ENCODE measurements around the gene RMDN3. TPM values are rescaled to one million over a fixed set of nuclear protein-coding genes. Genes with fewer than 3 reads are reported as not detected.

The RMDN3 gene
- total and polyA plus RNA-seq, 2 of the 13 experiments (the other 11 are each of a cell fraction or from before 2014, with no cell fraction given), result 16.8 to 19.5 TPM

GRCh38 chr15:40694688-40695468, 60.2 kb downstream of the RMDN3 start, which contains the start of gene RAD51:
TSS of gene RAD51 (plus strand) at chr15:40695174. CDS start at chr15:40698759, 3,585 bp downstream.
- no TSS peak for BruUV-seq (replicated peaks)
- Histone ChIP-seq H3K4me2 (ENCODE audit: low read depth, low read length) (peak within 1 kb of the TSS; percentile 94), H3K4me1 (ENCODE audit: insufficient read depth, low read length) (peaks cover 20% of the 10 kb centered on the region), H3K4me3 (replicated peaks in 1 of 3; ENCODE audit: insufficient read depth in 1 of 3, low read depth in 2 of 3, low read length in 3 of 3) (peak within 1 kb of the TSS; percentile 80 to 100 (median 92)), H3K27ac (ENCODE audit: extremely low read length, insufficient read depth, low read length) (peak within 1 kb of the TSS; percentile 97), H3K36me3 (replicated peaks in 1 of 2; ENCODE audit: control insufficient read depth in 1 of 2, insufficient read depth in 2 of 2, low read length in 2 of 2) (peaks cover 0 to 10% of the 10 kb centered on the region in 2 experiments; a peak in 2 of 5 replicates), H3K27me3 (ENCODE audit: control insufficient read depth in 1 of 2, insufficient read depth in 2 of 2, low read length in 2 of 2) (peaks cover 0 to 5% of the 10 kb centered on the region in 2 experiments; a peak in 1 of 5 replicates), H2AFZ (ENCODE audit: low read length) (no peak within 1 kb of the TSS), H3K9me3 (ENCODE audit: low read length) (no peaks in the 10 kb centered on the region), H3K9ac (ENCODE audit: insufficient read depth, low read depth, low read length) (peak within 1 kb of the TSS; percentile 90), H3K79me2 (ENCODE audit: insufficient read depth, low read length) (peaks cover 14% of the 10 kb centered on the region), H4K20me1 (ENCODE audit: insufficient read depth, low read length) (no peaks in the 10 kb centered on the region)
- intact Hi-C loops (cut with micrococcal nuclease; ENCODE audit: unreplicated experiment), result loop anchor here (1.0 to 10.0 kb wide), 3 partner anchors 100 to 130 kb away; partner anchors contain the start of genes CCDC32 and KNL1
- DNase-seq (ENCODE audit: low spot score) (peak; percentile 89), FAIRE-seq (no peak), ATAC-seq (peak; percentile 91)
- ChIA-PET CTCF (ENCODE audit: low intra/inter-chr PET ratio, low total read pairs) (no interaction called here), POLR2A (interaction anchor here (0.6 to 2.3 kb wide), 20 partner anchors 9 to 199 kb away, joined by 3 to 17 read pairs (median 4); partner anchors contain the start of genes CCDC32, DNAJC17, GCHFR and RPUSD2)
- in situ Hi-C loops (cut with HindIII; ENCODE audit: extremely low pct_ligation_motif_present, low pct_unique_long_range_greater_than_20kb), result loop anchor here (10.0 kb wide), 1 partner anchor 200 kb away; the partner anchor contains the start of gene VPS18
- WGBS (ENCODE audit: low lambda C conversion rate), result under 1% methylated on average over 31 of the region's 81 CpGs
- no peak for TF ChIP-seq ZNF354B (CRISPR knock-in tag; IDR thresholded peaks at IDR 0.05)
- no peak for TF ChIP-seq HMG20B (CRISPR knock-in tag; conservative IDR thresholded peaks at IDR 0.05)
- TF ChIP-seq KLF13 (CRISPR knock-in tag; IDR thresholded peaks at IDR 0.05), result no peak
- TF ChIP-seq PHF20 (CRISPR knock-in tag; IDR thresholded peaks at IDR 0.05), result peak; percentile 50; the same call in 1 of the 2 replicates
- no peak for TF ChIP-seq KLF6 (CRISPR knock-in tag; IDR thresholded peaks at IDR 0.05)
- TF ChIP-seq MEIS2 (CRISPR knock-in tag; IDR thresholded peaks at IDR 0.05), result peak; percentile 79; the same call in 1 of the 2 replicates
- TF ChIP-seq KLF11 (CRISPR knock-in tag; IDR thresholded peaks at IDR 0.05), result no peak
- peak; percentile 79 for TF ChIP-seq SALL2 (CRISPR knock-in tag; IDR thresholded peaks at IDR 0.05)
- no peak for TF ChIP-seq ZNF256 (CRISPR knock-in tag; conservative IDR thresholded peaks at IDR 0.05)
- TF ChIP-seq, protein P1, sequence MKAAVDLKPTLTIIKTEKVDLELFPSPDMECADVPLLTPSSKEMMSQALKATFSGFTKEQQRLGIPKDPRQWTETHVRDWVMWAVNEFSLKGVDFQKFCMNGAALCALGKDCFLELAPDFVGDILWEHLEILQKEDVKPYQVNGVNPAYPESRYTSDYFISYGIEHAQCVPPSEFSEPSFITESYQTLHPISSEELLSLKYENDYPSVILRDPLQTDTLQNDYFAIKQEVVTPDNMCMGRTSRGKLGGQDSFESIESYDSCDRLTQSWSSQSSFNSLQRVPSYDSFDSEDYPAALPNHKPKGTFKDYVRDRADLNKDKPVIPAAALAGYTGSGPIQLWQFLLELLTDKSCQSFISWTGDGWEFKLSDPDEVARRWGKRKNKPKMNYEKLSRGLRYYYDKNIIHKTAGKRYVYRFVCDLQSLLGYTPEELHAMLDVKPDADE (CRISPR knock-in tag; IDR thresholded peaks at IDR 0.05), result 0 out of 2 replicates have a peak, but pooled peaks have one; percentile 48
- no peak; the same call in 1 of the 2 replicates for TF ChIP-seq THAP9 (CRISPR knock-in tag; IDR thresholded peaks at IDR 0.05; ENCODE audit: borderline replicate concordance)
- TF ChIP-seq, protein P2, sequence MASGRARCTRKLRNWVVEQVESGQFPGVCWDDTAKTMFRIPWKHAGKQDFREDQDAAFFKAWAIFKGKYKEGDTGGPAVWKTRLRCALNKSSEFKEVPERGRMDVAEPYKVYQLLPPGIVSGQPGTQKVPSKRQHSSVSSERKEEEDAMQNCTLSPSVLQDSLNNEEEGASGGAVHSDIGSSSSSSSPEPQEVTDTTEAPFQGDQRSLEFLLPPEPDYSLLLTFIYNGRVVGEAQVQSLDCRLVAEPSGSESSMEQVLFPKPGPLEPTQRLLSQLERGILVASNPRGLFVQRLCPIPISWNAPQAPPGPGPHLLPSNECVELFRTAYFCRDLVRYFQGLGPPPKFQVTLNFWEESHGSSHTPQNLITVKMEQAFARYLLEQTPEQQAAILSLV (CRISPR knock-in tag; IDR thresholded peaks at IDR 0.05; ENCODE audit: borderline replicate concordance), result no peak; the same call in 1 of the 2 replicates
- no peak; the same call in 1 of the 2 replicates for TF ChIP-seq DRAP1 (CRISPR knock-in tag; IDR thresholded peaks at IDR 0.05)
- no peak; the same call in 1 of the 2 replicates for TF ChIP-seq ZFP36L2 (CRISPR knock-in tag; IDR thresholded peaks at IDR 0.05)
- TF ChIP-seq ZNF784 (CRISPR knock-in tag; IDR thresholded peaks at IDR 0.05; ENCODE audit: borderline replicate concordance), result no peak

All from HepG2 (cell line).